Nephron (organoid): ENCODE data around the gene KIAA1671.

Experiments
- H3K27ac Mint-ChIP-seq, 3 experiments: 2 replicates each; pipeline ENCODE4 v1.8.0; 2020; ENCODE audit warnings: mixed read lengths in 3 of 3, mild to moderate bottlenecking in 2 of 3, moderate library complexity in 1 of 3
- H3K27me3 Mint-ChIP-seq: 2 replicates; pipeline ENCODE4 v1.8.0; 2021; ENCODE audit warnings: low read depth, mild to moderate bottlenecking, moderate library complexity, mixed read lengths
- H3K36me3 Mint-ChIP-seq: 2 replicates; pipeline ENCODE4 v1.8.0; 2020; ENCODE audit warnings: low read depth, mixed read lengths
- H3K4me1 Mint-ChIP-seq: 2 replicates; pipeline ENCODE4 v1.8.0; 2020; ENCODE audit warnings: mixed read lengths
- H3K4me3 Mint-ChIP-seq, 3 experiments: 2 replicates each; pipeline ENCODE4 v1.8.0; 2020; ENCODE audit warnings: mild to moderate bottlenecking in 3 of 3, mixed read lengths in 3 of 3, moderate library complexity in 2 of 3
- H3K9me3 Mint-ChIP-seq: 2 replicates; pipeline ENCODE4 v1.8.0; 2020; ENCODE audit warnings: mixed read lengths
- TF ChIP-seq, protein P1 (sequence below), 3 experiments: fragments of 200-600 bp; sonication (generic); IDR thresholded peaks; one replicate each; pipeline ENCODE4 v1.5.0; 2021; ENCODE audit warnings: antibody characterized with exemption in 3 of 3; ENCODE audit not compliant: unreplicated experiment in 3 of 3

Gene KIAA1671

DNA sequence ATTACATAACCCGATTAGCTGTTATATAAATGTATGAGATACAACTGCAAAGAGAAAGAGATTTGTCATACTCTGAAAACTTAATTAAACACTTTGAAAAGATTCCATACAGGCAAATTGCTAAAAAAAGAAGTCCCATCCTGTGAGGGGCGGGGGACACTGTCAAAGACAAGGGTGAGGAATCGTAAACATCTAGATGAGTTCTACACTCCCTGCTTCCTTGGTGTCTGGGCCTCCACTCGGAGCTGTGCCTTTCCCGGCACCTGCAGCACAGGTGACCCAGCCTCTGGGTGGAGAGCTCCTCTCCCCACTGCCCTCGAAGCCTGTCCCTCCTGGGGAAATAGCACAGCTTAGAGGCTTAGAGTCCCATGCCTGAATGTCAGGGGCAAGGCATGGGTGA is 177.9 kb downstream of the KIAA1671 start:
- no peaks in the 10 kb centered on the region for H3K36me3 Mint-ChIP-seq
- no peaks in the 10 kb centered on the region for H3K9me3 Mint-ChIP-seq
- peak overlapping the region in 1 of 3 experiments; percentile 12 for H3K27ac Mint-ChIP-seq
- TF ChIP-seq, protein P1, sequence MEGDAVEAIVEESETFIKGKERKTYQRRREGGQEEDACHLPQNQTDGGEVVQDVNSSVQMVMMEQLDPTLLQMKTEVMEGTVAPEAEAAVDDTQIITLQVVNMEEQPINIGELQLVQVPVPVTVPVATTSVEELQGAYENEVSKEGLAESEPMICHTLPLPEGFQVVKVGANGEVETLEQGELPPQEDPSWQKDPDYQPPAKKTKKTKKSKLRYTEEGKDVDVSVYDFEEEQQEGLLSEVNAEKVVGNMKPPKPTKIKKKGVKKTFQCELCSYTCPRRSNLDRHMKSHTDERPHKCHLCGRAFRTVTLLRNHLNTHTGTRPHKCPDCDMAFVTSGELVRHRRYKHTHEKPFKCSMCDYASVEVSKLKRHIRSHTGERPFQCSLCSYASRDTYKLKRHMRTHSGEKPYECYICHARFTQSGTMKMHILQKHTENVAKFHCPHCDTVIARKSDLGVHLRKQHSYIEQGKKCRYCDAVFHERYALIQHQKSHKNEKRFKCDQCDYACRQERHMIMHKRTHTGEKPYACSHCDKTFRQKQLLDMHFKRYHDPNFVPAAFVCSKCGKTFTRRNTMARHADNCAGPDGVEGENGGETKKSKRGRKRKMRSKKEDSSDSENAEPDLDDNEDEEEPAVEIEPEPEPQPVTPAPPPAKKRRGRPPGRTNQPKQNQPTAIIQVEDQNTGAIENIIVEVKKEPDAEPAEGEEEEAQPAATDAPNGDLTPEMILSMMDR (IDR thresholded peaks at IDR 0.05; ENCODE audit: unreplicated experiment in 3 of 3), result no peak
- H3K27me3 Mint-ChIP-seq, result peaks cover 5% of the 10 kb centered on the region
- H3K4me1 Mint-ChIP-seq, result peaks cover 27% of the 10 kb centered on the region
- no peak overlapping the region for H3K4me3 Mint-ChIP-seq

DNA sequence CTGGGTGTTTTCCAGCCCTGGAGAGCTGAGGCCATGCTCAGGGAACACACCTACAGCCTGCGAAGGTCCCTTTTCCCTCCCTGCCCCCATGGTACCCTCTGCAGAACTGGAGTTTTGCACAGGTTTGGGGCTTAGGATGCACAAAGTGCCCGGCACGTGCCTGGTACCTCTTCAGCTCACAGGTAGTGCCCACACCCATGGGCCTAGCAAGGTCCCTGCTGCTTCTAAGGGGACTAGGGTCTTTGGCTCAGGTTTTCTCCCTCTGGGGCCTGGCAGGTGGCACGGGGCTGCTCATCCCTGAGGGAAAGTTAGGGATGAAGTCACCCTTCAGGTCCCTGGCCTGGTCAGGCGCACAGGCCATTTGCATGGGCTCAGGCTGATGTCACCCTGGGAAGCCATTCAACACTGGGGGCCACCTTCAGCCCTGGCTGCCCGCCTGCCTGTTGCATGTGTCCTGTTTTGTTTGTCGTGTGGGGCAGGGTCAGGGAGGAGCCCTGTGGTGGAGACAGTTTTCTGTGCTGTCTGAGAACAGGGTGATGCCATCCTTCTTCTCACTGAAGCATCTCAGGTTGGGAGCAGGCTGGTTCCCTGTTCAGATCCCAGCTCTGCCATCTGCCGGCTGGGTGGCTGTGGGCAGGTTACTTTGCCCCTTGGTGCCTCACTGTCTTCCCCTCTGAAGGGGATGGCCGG is 178.8 kb downstream of the KIAA1671 start:
- H3K27ac Mint-ChIP-seq, result no peak overlapping the region

DNA sequence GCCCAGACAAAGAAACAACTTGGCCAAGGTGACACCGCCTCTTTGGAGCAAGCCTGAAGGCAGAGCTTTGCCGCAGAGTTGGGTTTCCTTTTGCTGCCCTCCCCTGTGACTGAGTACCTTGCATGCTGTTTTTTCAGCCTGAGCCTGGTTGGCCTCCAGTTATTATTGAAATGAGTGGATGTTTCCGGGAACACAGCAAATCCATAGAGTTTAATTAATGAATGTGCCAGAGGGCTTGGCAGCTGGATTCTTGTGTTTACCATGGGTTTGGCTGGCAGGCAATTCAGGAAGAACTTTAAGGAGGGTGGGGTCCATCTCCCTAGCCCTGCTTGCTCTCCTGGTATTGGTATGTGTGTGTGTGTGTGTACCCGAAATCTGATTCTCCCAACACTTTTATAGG is 181.5 kb downstream of the KIAA1671 start:
- Mint-ChIP-seq H3K4me3 (no peak overlapping the region), H3K27me3 (no peaks in the 10 kb centered on the region), H3K4me1 (peaks cover 9% of the 10 kb centered on the region), H3K9me3 (no peaks in the 10 kb centered on the region), H3K36me3 (no peaks in the 10 kb centered on the region), H3K27ac (no peak overlapping the region)
- TF ChIP-seq, protein P1 (IDR thresholded peaks at IDR 0.05; ENCODE audit: unreplicated experiment in 3 of 3), result no peak

More for the DNA sequence above, 178.8 kb downstream of the KIAA1671 start:
- TF ChIP-seq, protein P1 (IDR thresholded peaks at IDR 0.05; ENCODE audit: unreplicated experiment in 3 of 3), result no peak
- no peak overlapping the region for H3K4me3 Mint-ChIP-seq
- H3K4me1 Mint-ChIP-seq, result peaks cover 18% of the 10 kb centered on the region
- H3K9me3 Mint-ChIP-seq, result no peaks in the 10 kb centered on the region
- H3K36me3 Mint-ChIP-seq, result no peaks in the 10 kb centered on the region
- peaks cover 5% of the 10 kb centered on the region for H3K27me3 Mint-ChIP-seq

DNA sequence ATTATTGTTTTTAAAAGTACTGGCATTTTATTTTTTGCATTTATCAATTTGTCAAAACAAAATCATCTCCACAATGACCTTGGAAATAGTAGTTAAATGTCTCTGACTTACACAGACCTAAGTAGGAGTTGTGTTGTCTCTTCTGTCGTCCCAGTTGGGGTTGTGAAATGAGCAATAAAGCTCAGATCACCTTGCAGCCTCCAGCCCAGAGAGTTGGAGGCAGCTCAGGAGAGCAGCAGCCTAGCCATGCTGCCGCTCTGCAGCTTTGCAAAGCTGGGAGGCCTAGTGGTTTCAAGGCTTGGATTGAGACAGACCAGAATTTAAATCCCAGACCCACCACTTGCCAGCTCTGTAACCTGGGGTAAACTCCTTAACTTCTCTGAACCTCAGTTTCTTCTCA is 181.9 kb downstream of the KIAA1671 start:
- Mint-ChIP-seq H3K27me3 (no peaks in the 10 kb centered on the region), H3K9me3 (no peaks in the 10 kb centered on the region), H3K27ac (no peak overlapping the region), H3K4me3 (no peak overlapping the region), H3K36me3 (no peaks in the 10 kb centered on the region), H3K4me1 (peaks cover 13% of the 10 kb centered on the region)
- TF ChIP-seq, protein P1 (IDR thresholded peaks at IDR 0.05; ENCODE audit: unreplicated experiment in 3 of 3), result no peak

DNA sequence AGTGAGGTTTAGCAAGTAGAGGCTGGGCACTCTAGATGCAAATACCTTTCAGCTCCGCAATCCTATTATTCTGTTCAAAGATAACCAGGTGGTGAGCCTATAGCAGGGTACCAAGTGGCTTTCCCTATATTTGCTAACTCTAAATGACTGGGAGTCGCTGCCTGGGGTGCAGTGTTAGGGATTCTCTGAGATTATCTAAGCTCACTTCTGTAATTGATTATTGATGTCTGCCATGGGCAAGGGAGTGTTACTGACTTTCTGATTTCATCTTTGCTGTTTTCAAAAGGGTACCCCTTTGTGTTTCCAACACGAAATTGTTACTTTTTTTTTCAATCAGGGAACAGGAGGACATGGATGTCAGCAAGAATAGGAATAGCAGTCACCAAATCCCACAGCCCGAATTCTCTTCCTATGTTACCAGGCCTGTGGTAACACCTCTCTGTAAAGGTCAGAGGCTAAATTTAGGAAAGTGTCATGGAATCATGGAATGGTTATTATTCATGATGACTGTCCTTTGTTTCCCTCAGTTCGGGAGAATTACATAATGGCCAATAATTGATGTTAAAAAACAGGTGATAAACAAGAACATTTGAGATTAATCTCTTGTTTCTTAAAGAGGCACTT is 184.5 kb downstream of the KIAA1671 start:
- no peaks in the 10 kb centered on the region for H3K27me3 Mint-ChIP-seq
- peaks cover 24% of the 10 kb centered on the region for H3K4me1 Mint-ChIP-seq

More for the DNA sequence above, 184.5 kb downstream of the KIAA1671 start:
- no peak overlapping the region for H3K4me3 Mint-ChIP-seq
- no peaks in the 10 kb centered on the region for H3K9me3 Mint-ChIP-seq
- TF ChIP-seq, protein P1 (IDR thresholded peaks at IDR 0.05; ENCODE audit: unreplicated experiment in 3 of 3), result no peak
- H3K27ac Mint-ChIP-seq, result no peak overlapping the region
- no peaks in the 10 kb centered on the region for H3K36me3 Mint-ChIP-seq
